GM18519 (cell line): ENCODE results near the gene CEL.
"Not testable (repeated sequence)": the region's sequence is repeated elsewhere in the genome, so short reads cannot be mapped to it uniquely, and the experiment has no call there.

Source experiments
- ATAC-seq: cut with Tn5 transposase; IDR thresholded peaks from one replicate; pipeline ENCODE4 v1.9.1; 2021; ENCODE audit warnings: mild to moderate bottlenecking, moderate library complexity; ENCODE audit not compliant: unreplicated experiment, low FRiP score

Gene CEL

DNA sequence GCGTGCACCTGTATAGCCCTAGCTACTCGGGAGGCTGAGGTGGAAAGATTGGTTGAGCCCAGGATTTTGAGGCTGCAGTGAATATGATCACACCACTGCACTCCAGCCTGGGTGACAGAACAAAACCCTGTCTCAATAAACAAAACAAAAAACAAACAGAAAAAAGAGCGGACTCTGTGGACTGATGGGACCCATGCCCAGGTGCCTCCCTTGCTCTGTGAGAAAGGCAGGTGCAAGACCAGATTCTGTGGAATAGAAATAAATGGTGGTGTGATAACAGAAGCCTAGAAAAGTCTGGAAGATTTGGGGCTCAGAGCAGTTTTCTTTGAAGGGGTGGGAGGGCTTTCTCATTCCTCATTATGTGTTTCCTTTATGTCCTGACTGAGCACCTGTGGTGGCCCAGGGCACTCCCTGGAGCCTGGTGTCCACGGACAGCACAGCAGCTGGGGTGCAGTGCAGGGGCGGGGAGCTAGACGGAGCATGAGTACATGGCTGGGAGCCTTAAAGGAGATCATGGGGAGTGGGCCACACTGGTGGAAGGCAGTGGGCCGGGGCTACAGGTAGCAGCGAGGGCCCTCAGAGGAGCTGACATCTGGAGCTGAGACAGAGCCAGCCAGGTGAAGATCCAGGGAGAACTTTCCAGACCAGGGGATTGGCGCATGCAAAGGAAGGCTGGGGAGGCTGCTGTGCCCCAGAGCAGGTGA is 15.4 kb upstream of the CEL start:
- ATAC-seq, result no peak

- no peak for ATAC-seq
Observed at GRCh38 chr9:133046900-133047295, 14.9 kb upstream of the CEL start.

DNA sequence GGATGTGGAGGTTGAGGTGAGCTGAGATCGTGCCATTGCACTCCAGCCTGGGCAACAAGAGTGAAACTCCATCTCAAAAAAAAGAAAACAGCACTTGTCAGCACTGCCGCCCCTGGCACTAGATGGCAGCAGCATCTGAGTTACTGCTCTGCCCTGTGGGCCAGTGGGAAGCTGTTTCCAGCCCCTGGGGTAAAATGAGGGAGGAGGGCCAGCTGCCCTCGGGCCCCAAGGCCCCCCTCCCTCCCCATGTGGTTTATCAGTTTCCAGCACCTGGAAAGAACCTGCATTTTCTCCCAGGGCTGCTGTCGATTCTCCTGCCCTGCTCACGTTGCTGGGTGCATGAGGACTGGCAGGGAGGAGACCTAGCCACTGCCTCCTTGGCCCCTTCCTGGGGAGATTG is 13.2 kb upstream of the CEL start:
- no peak for ATAC-seq

DNA sequence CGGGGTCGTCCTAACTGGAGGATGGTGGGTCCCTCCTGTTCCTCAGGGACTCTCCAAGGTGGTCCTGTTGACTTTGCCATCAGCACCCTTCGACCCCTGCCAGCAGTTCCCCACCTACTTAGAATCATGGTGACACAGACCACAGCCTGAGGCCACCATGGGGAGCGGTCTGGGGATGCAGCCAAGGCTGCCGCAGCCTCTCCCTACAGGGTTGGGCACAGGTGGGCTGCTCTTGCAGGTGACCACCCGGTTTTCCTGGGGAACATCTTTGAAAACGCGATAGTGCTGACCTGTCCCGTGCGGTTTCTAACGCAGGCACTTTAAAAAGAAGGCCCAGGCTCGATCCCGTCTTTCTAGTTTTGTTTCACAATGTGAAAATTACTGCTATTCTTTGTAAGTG is 12.7 kb upstream of the CEL start:
- no peak for ATAC-seq

DNA sequence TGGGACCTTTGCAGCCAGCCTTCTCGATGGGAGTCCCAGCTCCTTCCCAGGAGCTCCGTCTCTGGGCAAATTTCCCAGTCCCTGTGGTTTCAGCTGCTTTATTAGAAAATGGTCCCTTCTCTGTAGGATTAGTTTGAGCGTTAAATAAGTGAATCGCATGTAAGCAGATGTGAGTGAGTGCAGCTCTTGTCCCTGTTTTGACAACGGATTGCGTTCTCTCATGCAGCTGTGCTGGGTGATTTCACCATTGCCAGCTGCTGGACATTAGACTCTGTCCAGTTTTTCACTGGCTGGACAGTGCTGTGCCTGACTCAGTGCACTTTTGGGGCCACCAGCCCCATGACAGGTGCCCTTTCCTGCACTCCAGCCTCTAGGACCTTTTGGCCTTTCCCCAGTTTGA is 11.6 kb upstream of the CEL start:
- ATAC-seq, result no peak

GRCh38 chr9:133050781-133051180 is 11.0 kb upstream of the CEL start:
- ATAC-seq, result no peak

- no peak for ATAC-seq
Observed at GRCh38 chr9:133051281-133051900, 10.4 kb upstream of the CEL start.

DNA sequence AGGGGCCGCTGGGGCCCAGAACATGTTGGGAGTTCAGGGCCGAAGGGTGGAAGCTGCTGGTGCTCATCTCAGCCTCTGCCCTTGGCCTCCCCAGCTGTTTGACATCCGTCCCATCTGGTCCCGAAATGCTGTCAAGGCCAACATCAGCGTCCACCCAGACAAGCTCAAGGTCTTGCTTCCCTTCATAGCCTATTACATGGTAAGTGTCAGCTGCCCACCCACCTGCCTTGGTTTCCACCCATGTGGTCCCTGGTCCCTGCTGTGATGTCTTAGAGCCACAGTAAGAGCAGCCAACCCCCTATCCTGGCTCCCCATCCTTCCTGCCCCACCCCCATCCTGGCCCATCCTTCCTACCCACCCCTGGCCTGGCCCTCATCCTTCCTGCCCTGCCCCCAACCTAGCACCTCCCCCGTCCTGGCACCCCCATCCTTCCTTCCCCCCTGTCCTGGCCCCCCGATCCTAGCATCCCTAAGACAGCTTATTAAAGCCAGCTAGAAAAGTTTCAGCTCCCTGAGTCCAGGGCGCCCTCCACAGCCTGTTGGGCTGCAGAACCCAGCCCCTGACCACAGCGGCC is 9.7 kb upstream of the CEL start:
- no peak for ATAC-seq

GRCh38 chr9:133054194-133054890 is 7.4 kb upstream of the CEL start:
- no peak for ATAC-seq

DNA sequence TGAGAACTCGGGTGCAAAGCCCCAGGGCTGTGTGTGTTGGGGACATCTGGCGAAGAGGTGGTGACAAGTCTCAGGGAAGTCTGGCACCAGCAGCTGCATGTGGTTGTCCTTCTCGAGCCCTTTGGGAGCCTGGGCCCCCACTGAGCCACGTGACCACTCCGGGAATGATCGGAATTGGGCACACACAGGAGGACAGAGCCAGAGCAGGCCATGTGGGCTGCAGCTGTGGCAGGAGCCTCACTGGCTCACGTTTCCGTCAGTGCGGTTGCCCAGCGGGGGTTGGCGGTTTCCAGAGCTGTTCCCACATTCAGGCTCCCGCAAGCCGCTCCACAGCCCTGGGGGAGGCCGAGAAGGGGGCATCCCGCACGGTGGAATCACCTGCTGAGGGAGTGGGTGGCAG is 6.8 kb upstream of the CEL start:
- no peak for ATAC-seq

DNA sequence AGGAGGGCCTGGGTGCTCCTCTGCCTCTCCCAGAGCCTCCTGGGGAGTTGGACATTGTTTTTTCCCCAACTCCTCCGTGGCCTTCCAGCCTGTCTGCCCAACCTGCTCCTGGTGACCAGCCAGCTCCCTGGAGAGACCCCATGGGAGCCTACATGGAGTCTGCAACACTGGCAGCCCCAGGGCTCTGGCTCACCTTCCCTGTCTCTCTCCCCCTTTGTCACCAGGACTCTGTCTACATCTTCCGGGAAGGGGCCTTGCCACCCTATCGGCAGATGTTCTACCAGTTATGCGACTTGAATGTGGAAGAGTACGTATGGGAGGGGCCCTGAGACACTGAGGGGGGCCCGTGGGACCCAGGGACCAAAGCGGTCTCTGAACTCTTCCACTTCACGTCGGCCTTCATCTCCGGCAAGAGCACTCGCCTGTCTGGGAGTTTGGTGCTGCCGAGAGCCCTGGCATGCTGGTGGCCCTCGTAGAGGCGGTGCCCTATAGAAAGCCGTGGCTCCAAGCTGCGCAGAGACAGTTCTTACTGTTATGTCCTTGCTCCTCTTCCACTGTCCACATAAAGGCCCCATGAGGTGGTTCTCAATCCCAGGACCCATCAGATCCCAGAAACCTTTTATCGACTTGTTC is 5.9 kb upstream of the CEL start:
- ATAC-seq, result no peak

DNA sequence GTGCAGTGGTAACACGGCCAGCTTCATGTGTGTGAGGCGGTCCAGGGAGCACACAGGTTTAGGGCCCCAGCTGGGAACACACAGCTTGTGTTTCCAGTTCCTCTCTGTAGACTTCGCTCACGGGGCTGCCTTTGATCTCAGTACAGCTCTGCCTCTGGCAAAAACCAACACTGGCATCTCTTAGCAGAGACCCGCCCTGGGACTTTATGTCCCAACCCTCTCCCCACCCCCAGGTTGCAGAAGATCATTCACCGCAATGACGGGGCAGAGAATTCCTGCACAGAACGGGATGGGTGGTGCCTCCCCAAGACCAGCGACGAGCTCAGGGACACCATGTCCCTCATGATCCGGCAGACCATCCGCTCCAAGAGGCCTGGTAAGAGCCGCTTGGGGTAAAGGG is 5.2 kb upstream of the CEL start:
- ATAC-seq, result no peak

GRCh38 chr9:133057006-133057405 is 4.8 kb upstream of the CEL start:
- ATAC-seq, result no peak

GRCh38 chr9:133057553-133057952 is 4.2 kb upstream of the CEL start:
- no peak for ATAC-seq

DNA sequence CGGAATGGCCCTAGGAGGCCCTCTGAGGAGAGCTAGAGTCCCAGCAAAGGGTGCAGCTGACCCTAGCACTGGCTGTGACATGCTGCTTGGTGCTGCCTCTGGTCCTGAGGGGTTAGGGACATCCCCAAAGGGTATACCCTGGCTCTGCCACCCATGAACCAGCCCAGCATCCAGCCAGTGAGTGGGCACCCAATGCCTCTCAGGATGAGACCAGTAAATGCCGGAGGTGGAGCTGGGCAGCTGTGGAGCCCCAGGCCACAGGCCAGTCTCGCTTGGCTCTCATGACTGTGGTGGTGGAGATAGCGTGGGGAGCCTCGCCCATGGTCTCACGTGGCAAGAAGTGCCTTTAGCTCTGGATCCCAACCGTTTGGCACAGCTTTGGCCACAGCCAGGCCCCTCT is 3.7 kb upstream of the CEL start:
- ATAC-seq, result no peak

DNA sequence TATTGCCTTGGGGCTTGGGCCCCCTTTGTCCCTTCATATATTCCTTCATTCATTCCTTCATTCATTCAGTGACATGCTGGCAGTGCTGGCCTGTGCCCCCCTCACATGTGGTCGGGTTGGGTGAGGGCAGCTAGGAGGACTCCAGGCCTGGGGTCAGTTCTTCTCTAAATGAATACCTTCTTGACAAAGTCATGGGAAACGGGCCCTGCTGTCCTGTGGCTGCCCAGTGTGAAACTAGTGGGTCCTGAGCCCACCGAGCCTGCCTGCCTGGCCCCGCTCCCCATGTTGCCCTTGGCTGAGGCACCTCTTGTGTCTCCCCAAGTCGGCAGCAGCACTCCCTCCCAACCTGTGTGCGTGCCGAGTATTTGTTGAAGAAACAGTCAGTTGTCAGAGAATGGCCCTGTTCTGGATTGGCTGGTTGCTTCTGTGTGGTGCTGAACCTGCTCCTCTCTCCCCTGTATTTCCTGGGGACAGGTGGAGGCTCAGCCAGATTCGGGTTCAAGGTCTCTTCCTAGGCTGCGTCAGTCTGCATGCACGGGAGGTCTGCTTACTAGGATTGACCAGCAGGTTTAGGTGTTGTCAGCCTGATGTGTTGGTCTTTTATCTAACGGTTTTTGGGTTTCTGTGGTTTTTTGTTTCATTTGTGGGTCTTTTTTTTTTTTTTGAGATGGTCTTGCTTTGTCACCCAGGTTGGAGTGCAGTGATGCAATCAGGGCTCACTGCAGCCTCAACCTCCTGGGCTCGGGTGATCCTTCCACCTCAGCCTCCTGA is 3.0 kb upstream of the CEL start:
- ATAC-seq, result no peak

DNA sequence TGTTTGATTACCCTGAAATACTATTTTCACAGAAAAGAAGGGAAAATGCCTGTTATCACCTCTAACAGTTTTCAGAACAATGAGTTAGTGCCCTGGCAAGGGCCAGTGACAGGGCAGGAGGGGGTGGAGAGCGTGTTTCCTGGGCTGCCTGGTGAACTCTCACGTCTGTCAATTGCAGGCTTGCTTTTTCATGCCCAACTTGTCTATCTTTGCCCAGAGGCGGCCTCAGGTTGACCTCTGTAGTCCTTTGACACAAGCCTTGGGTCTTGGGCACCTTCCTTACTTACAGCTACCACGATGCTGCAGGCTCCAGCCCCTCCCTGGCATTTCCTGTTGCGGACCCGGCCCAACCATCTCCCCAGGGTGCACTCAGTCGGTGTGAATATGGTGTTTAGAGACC is 2.2 kb upstream of the CEL start:
- ATAC-seq, result no peak

DNA sequence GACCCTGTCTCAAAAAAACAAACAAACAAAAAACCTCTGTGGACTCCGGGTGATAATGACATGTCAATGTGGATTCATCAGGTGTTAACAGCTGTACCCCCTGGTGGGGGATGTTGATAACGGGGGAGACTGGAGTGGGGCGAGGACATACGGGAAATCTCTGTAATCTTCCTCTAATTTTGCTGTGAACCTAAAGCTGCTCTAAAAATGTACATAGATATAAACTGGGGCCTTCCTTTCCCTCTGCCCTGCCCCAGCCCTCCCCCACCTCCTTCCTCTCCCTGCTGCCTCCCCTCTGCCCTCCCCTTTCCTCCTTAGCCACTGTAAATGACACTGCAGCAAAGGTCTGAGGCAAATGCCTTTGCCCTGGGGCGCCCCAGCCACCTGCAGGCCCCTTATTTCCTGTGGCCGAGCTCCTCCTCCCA is 1.4 kb upstream of the CEL start:
- ATAC-seq, result no peak

- not testable (repeated sequence) for ATAC-seq
Observed at GRCh38 chr9:133061019-133061763, 590 bp upstream of the CEL start.

DNA sequence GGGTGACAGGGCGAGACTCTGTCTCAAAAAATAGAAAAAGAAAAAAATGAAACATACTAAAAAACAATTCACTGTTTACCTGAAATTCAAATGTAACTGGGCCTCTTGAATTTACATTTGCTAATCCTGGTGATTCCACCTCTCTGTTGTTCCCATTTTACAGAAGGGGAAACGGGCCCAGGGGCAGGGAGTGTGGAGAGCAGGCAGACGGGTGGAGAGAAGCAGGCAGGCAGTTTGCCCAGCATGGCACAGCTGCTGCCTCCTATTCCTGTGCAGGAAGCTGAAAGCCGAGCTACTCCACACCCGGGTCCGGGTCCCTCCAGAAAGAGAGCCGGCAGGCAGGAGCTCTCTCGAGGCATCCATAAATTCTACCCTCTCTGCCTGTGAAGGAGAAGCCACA is 788 bp downstream of the CEL start:
- ATAC-seq, result not testable (repeated sequence)
